ENCODE measurements around the gene ARSK.

DNA sequence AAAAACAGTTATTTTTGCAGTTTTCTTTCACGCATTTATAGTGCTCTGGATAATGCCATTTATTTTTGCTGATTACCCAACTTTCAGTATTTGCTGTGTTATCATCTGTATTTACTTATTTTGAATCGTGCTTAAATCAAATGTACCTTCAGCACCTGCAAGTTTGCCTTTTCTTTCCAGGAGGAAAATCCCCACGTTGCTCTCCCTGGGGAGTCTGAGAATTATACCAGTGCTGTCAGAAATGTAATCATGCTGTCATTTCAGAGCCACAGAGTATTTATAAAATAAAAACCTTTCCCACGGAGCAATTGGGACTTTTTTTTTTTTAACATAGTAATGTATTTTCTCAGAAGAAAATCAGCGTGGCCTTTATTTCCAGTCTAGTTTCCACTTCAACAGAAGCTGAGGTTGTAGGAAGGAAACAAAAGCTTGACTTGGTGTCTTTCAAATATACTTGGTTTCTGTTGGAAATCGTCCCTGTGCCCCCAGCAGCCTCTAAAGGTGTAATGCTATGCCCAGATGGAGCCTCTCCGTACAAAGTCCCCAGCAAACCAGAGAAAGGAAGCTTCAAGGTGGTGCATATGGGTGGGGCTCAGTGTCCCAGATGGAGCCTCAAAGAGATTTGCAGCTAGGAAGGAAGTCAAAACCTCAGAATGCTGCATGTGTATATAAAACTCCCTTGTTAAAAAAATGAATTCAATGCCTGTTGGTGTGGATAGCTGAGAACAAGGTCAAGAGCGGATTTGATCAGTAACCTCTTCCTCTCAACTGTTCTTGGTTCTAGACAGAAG, 67.1 kb downstream of the ARSK start:
- TF ChIP-seq, protein P1, sequence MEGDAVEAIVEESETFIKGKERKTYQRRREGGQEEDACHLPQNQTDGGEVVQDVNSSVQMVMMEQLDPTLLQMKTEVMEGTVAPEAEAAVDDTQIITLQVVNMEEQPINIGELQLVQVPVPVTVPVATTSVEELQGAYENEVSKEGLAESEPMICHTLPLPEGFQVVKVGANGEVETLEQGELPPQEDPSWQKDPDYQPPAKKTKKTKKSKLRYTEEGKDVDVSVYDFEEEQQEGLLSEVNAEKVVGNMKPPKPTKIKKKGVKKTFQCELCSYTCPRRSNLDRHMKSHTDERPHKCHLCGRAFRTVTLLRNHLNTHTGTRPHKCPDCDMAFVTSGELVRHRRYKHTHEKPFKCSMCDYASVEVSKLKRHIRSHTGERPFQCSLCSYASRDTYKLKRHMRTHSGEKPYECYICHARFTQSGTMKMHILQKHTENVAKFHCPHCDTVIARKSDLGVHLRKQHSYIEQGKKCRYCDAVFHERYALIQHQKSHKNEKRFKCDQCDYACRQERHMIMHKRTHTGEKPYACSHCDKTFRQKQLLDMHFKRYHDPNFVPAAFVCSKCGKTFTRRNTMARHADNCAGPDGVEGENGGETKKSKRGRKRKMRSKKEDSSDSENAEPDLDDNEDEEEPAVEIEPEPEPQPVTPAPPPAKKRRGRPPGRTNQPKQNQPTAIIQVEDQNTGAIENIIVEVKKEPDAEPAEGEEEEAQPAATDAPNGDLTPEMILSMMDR (IDR thresholded peaks at IDR 0.05): no peak
- TF ChIP-seq POLR2A (IDR thresholded peaks at IDR 0.05) (no peak), POLR2AphosphoS5 (IDR thresholded peaks at IDR 0.05) (no peak), EP300 (IDR thresholded peaks at IDR 0.05) (no peak)
